Measurements from ENCODE around the gene PCBP4.

DNA sequence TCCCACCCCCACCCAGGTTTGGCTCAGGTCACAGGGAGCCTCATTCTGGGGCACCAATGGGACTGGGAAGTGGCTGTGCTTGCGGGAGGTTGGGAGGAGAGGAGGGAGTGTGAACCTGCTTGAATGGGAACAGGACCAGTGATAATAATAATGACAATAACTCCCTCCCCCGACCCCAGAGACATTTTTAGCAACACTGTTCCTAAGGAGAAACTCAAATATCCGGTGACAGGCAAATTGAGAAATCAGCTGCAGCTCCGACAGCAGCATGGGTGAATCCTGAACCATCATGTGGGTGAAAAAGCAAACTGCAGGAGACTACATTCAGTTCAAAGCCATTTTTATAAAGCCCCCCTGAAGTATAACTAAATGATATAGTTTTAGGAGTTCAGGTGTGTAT is 40.0 kb upstream of the PCBP4 start:
- TF ChIP-seq, protein P1, sequence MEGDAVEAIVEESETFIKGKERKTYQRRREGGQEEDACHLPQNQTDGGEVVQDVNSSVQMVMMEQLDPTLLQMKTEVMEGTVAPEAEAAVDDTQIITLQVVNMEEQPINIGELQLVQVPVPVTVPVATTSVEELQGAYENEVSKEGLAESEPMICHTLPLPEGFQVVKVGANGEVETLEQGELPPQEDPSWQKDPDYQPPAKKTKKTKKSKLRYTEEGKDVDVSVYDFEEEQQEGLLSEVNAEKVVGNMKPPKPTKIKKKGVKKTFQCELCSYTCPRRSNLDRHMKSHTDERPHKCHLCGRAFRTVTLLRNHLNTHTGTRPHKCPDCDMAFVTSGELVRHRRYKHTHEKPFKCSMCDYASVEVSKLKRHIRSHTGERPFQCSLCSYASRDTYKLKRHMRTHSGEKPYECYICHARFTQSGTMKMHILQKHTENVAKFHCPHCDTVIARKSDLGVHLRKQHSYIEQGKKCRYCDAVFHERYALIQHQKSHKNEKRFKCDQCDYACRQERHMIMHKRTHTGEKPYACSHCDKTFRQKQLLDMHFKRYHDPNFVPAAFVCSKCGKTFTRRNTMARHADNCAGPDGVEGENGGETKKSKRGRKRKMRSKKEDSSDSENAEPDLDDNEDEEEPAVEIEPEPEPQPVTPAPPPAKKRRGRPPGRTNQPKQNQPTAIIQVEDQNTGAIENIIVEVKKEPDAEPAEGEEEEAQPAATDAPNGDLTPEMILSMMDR (IDR thresholded peaks at IDR 0.05), result no peak
- no peak for TF ChIP-seq POLR2A (IDR thresholded peaks at IDR 0.05)

Data from body of pancreas (tissue), 4 donors.